HG03139 (cell line): ENCODE data around the gene CES2.
A peak's percentile ranks its signal among the peaks of the same experiment; 100 is the strongest.
"Not testable (repeated sequence)": the region's sequence is repeated elsewhere in the genome, so short reads cannot be mapped to it uniquely, and the experiment has no call there.

Experiments used
- ATAC-seq: cut with Tn5 transposase; IDR thresholded peaks from one replicate; pipeline ENCODE4 v1.9.1; 2021; ENCODE audit not compliant: unreplicated experiment

Gene CES2

GRCh38 chr16:66952430-66953110 is 17.3 kb downstream of the CES2 start:
- no peak for ATAC-seq

DNA sequence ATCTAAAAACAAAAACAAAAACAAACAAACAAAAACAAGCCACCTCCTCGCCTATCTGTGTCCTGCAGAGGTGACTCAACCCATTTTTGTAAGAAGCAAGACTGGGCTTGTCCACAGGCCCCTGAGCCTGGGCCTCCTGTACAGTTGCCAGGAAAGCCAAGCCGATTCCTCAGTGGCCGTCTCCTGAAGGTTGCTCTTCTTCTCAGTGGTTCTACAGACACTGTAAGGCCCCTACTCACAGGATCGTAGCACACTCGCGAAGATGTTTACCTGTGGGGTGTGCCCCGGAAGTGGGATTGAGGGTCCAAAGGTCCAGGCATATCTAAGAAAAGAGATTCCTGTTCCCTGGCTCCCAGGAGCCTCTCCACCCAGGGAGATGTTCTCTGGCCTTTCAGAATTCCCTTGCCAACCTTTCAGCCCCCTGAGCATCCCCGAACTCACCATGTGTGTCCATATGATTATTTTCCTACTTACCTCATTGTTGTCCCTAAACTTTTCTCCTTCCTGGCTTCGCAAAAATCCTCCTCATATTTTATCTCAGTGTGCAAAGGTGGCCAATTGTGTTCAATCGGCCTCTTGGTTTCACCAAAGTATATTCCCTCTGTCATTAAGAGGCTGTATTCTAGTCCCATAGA is 18.3 kb downstream of the CES2 start:
- no peak for ATAC-seq

DNA sequence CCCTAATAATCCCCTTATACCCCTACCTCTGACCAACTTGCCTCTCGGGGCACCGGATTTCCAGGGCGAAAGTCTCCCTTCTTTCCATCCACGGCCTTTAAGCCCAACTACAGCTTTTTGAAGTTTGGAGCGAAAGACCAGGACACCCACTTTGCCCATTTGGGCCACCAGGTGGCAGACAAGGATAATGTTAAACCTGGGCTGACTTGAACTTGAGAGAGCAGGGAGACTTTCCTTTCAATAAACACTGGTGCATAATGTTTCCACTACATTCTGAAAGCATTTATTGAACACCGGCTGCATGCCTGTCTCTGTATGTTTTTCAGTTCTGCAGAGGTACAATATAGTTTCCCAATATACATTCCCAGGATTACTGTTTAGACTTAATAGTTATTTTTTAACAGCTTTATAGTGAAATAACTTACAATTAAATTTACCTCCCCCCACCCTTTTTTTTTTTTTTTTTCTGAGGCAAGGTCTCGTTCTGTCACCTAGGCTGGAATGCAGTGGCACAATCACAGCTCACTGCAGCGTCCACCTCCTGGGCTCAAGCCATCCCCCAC is 18.9 kb downstream of the CES2 start:
- ATAC-seq, result no peak

GRCh38 chr16:66955363-66956153 is 20.2 kb downstream of the CES2 start:
- ATAC-seq, result not testable (repeated sequence)

DNA sequence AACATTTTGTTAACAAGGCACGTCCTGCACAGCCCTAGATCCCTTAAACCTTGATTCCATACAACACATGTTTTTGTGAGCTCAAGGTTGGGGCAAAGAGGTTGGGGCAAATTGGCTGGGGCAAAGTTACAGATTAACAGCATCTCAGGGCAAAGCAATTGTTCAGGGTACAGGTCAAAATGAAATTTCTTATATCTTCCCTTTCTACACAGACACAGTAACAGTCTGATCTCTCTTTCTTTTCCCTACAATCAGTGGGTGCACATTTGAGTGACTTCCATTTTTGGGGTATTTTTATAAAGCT is 20.8 kb downstream of the CES2 start:
- ATAC-seq, result not testable (repeated sequence)

GRCh38 chr16:66958857-66959703 is 23.8 kb downstream of the CES2 start:
- no peak for ATAC-seq

DNA sequence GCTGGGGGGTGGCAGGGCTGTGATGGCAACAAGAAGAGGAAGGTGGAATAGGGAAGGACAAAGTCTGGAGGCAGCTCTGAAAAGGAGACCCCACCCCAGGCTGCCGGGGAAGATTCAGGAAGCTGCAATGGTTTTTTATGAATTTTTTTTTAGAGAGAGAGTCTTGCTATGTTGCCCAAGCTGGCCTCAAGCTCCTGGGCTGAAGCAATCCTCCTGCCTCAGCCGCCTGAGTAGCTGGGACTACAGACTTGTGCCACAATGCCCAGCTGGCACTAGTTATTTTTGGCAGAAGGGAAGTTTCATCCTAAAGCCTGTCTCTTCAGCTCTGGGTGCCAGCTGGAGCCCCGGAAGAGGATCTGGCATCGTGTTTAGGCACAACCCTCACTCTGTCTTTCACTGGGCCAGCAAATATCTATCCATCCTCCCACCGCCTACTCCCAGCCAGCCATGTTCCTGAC is 24.4 kb downstream of the CES2 start:
- no peak for ATAC-seq

DNA sequence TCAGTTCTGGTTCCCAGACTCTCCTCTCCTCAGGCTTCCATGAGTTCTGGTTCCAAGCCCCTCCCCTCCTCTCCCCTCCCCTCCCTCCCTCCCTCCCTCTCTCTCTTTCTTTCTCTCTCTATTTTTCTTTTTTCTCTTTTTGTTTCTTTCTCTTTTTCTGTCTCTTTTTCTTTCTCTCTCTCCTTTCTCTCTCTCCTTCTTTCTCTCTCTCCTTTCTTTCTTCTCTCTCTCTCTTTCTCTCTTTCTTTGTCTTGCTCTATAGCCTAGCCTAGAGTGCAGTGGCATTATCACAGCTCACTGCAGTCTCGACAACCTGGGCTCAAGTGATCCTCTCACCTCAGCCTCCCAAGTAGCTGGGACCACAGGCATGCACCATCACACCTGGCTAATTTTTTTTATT is 25.0 kb downstream of the CES2 start:
- ATAC-seq, result no peak

DNA sequence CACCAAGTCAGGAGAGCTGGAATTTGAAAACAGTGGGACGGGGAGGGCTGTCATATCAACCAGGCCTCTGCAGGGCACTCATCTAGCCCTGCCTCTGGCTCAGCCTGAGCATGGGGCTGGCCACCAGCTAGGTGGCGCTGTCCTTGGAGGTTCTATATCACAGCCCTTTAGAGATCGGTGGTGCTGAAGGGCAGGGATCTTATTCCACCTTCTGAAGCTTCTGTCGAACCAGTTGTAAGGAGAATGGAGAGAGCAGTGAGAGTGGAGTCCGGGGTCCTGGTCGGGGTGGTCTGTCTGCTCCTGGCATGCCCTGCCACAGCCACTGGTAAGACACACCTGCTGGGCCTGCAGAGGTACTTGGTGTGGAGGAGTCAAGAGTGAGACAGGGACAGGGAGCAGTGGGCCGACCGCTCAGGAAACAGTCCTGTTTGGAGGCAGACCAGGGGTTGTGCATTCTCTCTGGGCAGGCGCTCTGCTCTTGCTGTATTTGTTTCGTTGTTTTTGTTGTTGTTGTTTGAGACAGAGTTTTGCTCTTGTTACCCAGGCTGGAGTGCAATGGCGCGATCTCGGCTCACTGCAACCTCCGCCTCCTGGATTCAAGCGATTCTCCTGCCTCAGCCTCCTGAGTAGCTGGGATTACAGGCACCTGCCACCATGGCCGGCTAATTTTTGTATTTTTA is 25.9 kb downstream of the CES2 start, which contains the start of gene CES3:
Gene CES3 (plus strand): TSS at position 202 of the 680 bp plus-strand sequence. CDS start 42 bp downstream, at position 244.
- ATAC-seq, result peak; percentile 75

DNA sequence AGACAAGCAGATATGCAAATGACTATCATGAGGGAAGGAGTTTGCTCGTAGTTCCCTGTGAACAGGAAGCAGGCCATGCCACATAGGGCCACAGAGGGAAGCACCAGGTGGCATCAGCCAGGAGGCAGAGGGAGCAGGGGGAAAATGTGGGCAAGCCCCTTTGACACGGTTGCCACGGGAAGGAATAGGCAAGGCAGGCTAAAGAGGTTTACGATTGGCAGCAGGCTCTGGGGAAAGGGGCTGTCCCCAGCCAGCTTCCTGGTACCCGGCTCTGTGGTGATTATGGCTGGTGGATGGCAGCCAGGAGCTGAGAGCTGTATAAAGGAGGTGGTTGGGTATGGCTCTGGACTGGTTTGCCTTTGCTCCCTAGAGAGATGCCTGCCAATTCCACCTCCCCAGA is 26.6 kb downstream of the CES2 start:
- ATAC-seq, result no peak

GRCh38 chr16:66964049-66964448 is 28.7 kb downstream of the CES2 start:
- no peak for ATAC-seq

DNA sequence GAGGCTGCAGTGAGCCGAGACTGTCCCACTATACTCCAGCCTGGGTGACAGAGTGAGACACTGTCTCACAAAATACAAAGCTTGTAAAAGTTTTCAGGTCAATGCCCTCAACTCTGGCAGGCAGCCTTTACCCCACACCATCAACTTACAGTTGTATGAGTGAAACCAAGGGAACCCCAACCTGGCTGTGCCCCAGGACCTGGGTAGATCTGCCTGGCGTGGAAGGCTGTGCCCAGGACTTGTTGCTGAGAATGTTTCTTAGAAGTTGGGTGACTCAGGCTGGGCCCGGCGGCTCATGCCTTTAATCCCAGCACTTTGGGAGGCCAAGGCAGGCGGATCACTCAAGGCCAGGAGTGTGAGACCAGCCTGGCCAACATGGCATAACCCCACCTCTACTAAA is 33.5 kb downstream of the CES2 start:
- ATAC-seq, result no peak

- ATAC-seq, result no peak
These were observed 35.7 kb downstream of the CES2 start for GRCh38 chr16:66970775-66971720.

GRCh38 chr16:66972983-66973382 is 37.7 kb downstream of the CES2 start:
- ATAC-seq, result no peak

DNA sequence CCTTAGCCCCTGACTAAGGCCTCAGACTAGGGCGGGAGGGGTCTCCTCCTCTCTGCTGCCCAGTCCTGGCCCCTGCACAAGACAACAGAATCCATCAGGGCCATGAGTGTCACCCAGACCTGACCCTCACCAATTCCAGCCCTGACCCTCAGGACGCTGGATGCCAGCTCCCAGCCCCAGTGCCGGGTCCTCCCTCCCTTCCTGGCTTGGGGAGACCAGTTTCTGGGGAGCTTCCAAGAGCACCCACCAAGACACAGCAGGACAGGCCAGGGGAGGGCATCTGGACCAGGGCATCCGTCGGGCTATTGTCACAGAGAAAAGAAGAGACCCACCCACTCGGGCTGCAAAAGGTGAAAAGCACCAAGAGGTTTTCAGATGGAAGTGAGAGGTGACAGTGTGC is 38.4 kb downstream of the CES2 start:
- ATAC-seq, result no peak

- ATAC-seq, result not testable (repeated sequence)
These were observed 39.0 kb downstream of the CES2 start for GRCh38 chr16:66974156-66974931.

- not testable (repeated sequence) for ATAC-seq
These were observed 39.6 kb downstream of the CES2 start for GRCh38 chr16:66974932-66975246.

DNA sequence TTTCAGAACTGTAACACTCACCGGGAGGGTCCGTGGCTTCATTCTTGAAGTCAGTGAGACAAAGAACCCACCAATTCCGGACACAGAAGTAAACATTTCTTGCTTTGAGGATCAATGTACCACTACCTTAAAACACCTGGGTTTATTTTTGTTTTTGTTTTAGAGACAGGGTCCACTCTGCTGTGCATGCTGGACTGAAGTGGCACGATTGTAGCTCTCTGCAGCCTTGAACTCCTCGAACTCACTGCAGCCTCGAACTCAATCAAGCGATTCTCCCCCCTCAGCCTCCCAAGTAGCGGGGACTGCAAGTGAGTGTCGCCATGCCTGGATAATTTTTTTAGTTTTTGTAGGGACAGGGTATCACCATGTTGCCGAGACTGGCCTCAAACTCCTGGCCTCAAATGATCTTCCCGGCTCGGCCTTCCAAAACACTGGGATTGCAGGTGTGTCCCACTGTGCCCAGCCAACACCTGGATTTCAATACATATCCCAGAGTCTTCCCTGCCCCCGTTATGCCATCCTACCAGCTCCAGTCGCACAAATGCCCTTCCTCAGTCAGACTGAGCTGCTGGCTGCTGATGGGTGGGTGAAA is 40.1 kb downstream of the CES2 start:
- ATAC-seq, result no peak
